Effector CD8-positive, alpha-beta T cell (primary cell): ENCODE data around the gene ACADS.

Experiments
- DNase-seq: peaks from one replicate; lab custom pipeline; 2025; lab: John Stamatoyannopoulos, UW
- total RNA-seq, 4 experiments: gene quantifications; one replicate each; lab custom pipeline; 2026; lab: John Stamatoyannopoulos, UW

ACADS gene
- total RNA-seq = 19.3 to 23.5 (median 21.8) reads per million in 4 experiments

DNA sequence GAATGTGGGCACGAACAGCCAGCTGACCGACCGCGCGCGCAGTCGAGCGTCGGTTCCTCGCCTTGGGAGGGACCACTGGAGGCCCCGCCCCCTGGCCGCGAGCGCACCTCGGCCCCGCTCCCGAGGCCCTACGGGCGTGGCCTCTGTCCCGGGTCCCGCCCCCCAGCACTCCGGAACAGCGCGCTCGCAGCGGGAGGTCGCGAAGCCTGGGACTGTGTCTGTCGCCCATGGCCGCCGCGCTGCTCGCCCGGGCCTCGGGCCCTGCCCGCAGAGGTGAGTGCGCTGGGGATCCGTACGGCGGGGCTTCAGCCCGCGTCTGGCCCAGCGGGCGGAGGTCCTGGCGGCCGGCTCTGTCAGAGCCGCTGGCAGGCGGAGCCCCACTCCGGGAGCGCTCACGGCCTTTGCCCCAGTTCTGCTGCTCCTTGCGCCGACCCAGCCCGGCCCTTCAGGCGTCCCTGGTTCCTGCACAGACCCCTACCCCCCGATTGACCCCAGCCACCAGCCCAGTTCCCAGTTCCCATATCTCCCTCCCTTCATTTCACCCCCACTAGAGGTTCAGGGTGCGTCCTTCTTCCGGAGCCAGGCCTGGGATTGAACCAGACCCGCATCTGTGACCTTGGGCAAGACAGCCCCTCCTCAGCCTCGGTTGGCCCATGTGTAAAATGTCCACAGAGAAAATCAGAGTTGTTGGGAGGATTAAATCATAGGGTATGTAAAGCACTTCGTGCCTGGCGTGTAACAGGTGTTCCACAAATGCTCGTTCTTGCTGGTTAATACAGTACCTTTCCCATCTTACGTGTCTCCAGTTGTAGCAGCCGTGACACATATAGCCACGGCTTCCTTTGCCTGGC, at the start of gene ACADS:
TSS of gene ACADS (plus strand) at position 168 of the 851 bp plus-strand sequence. CDS start at position 228, 60 bp downstream.
- peak; percentile 83 for DNase-seq

GRCh38 chr12:120677765-120678473, 47.7 kb upstream of the ACADS start:
- DNase-seq = no peak

DNA sequence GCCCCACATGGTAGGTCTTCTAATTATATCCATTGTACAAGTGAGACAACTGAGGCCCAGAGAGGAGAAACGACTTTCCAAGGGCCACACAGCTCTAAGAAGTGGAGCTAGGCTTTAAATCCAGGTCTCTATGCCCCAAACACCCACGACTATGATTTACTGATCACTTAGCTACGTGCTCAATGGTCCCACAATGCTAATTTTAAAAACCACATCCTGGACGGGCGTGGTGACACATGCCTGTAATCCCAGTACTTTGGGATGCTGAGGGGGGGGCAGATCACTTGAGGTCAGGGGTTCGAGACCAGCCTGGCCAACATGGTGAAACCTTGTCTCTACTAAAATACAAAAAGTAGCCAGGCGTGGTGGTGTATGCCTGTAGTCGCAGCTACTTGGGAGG, 47.1 kb upstream of the ACADS start:
- no peak for DNase-seq

DNA sequence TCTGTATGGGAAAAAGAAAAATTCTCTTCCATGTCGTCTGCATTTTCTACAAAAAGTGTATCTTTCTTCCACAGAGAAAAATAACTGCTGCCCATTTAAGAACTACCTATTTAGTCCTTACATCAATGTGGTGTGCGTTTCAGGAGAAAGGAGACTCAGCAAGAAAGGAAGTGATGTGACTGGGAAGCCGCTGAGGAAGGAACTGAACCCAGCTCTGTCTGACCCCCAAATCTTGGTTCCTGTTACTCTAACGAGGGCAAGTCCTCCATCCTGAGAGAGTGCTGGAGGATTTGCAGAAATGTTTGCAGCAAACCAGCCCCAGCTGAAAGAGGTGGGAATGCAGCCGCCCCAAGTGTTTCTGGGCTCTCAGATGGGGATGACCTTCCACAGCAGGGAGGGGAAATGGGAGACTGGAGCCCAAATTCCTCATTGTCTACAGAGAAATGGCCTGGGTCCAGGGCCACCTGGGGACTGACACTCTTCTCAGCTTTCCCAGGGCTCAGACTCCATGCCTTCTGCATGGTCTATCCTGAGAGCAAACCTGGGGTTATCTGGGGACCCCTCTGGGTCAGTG, 45.4 kb upstream of the ACADS start:
- no peak for DNase-seq

DNA sequence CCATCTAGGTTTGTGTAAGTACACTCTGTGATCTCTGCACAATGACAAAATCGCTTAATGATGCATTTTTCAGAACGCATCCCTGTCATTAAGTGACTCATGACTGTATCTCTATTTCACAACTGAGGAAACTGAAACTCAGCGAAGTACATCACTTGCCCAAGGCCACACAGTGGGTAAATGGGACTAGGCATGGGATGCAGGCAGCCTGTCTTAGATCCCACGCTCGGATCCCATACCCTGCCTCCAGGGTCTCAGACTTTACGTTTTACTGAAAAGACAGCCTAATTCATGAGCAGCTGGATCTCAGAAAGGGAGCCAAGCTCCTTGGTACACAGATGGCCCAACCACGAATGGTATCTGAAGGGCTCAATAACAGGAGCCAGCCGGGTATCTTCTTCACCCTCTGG, 41.1 kb upstream of the ACADS start:
- no peak for DNase-seq

DNA sequence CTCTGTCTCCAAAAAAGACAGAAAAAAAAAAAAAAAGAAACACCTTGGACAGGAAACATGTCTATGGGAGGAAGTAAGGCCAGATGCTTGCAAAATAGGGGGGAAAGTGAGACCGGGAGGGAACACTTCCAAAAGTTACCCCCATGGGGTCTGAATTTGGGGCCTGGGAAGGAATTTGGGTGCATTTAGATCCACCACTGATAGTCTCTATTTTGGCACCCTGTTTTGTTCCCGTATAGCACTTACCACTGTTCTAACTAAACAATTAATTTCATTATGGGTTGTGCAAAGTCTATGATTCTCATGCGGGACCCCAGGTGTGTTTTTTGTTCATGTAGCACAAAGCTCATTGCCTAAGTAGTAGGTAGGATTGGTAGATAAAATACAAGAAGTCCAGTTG, 40.1 kb upstream of the ACADS start:
- DNase-seq = no peak

DNA sequence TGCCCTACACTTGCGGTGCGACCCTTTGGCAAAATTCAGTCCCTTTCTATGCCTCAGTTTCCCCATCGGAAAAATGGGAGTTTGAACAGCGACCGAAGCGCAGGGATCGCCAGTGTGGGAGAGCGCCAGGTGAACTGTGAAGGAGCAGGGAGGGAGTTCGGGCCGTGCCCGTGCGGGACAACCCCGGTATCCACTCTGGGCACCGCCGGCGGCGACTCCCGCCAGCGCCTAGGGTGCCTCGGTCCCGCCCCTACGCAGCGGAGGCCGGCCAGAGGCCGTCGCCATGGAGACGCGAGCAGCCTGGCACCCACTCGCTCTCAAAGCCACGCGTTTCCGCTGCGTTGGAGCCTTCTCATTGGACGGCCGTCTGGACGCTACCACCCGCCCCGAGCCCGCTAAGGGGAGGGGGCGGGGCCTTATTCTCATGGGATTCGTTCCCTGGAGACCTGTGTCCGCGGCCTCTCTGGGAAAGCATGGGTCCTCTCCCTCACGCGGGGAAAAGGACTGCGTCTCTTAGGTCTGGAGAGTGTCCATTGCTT, 39.4 kb upstream of the ACADS start:
- peak; percentile 94 for DNase-seq

DNA sequence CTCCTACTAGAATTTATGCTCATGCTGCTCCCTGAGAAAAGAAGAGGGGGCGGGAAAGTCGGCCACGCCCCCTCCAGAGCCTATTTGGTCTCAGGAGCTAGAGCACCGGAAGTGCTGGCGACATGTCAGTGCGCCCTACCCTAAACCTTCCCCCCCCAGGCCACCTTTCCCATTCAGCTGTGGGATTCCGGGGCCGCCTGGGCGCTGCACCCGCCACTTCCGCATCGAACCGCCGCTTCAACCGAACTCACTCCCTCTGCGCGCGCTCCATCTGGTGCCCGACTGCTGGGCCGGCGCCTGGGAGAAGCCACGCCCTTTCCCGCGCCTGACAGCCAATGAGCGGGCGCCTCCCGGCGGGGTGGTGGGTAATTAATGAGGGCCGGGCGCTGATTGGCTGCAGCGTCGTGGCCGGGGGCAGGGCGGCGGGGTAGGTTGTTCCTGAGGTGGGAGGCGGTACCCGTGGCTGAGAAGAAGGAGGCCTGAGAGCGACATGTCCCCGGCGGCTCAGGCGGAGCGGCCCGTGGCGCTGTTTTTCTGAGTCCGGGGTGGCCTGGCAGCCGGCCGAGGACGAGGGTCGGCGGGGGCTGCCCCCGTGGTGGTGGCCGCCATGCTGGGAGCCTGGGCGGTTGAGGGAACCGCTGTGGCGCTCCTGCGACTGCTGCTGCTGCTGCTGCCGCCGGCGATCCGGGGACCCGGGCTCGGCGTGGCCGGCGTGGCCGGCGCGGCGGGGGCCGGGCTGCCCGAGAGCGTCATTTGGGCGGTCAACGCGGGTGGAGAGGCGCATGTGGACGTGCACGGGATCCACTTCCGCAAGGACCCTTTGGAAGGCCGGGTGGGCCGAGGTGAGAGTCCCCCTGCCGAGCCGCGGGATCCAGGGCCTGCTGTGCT, 38.7 kb upstream of the ACADS start, which contains the start of gene MLEC:
TSS of gene MLEC (plus strand) at position 460 of the 888 bp plus-strand sequence. CDS start at position 608, 148 bp downstream.
- peak; percentile 98 for DNase-seq

GRCh38 chr12:120687578-120688289, 37.9 kb upstream of the ACADS start:
- DNase-seq = no peak

DNA sequence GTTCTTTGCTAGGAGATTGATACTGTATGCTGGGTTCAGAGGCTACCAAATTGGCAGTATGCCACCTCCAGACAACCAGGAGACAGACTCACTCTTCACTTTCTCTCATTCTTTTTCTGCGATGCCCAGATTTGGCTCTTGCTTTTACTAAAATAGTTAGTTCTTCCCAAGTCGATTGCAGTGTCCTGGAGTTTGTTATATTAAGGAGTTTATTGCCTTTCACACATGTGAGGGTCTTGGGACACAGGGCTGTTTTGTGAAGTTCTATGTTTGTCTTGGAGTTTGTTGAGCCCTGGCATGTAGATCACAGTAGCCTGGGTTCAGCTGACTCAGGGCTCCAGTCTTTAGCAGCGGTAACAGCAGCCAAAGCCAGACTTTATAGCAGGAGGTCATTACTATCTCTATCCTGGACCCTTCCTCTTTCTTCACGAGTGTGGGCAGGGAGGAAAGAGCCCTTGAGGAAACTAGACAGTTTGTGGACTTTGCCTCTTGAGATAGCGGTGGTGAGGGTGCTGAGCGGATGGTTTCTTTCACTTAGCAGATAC, 37.0 kb upstream of the ACADS start:
- no peak for DNase-seq

- DNase-seq = no peak
These were observed 36.1 kb upstream of the ACADS start for GRCh38 chr12:120689397-120690082.

- no peak for DNase-seq
These were observed 35.6 kb upstream of the ACADS start for GRCh38 chr12:120690083-120690450.

GRCh38 chr12:120690978-120691377, 34.6 kb upstream of the ACADS start:
- no peak for DNase-seq

GRCh38 chr12:120692524-120693033, 33.0 kb upstream of the ACADS start:
- no peak for DNase-seq

- no peak for DNase-seq
These were observed 31.8 kb upstream of the ACADS start for GRCh38 chr12:120693848-120694247.

- DNase-seq = no peak
These were observed 29.0 kb upstream of the ACADS start for GRCh38 chr12:120696626-120697025.

DNA sequence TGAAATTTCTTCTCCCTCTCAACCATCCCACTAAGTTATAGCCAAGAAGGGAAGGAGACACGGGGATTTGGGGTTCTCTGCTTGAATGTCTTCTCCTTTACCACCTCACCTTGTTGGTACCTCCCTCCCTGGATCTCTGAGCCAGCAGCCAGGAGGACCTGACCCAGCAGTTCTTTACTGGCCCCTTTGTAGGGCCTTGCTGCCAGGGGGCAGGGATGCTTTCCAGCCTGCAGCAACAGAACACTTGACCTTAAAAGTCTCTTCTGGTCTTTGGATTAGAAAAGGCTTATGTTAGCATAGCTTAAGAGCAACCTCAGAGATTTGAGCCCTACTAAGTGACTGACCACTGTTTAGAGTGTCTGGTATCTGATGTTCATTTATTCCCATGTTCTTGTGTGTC, 28.3 kb upstream of the ACADS start:
- DNase-seq = no peak

DNA sequence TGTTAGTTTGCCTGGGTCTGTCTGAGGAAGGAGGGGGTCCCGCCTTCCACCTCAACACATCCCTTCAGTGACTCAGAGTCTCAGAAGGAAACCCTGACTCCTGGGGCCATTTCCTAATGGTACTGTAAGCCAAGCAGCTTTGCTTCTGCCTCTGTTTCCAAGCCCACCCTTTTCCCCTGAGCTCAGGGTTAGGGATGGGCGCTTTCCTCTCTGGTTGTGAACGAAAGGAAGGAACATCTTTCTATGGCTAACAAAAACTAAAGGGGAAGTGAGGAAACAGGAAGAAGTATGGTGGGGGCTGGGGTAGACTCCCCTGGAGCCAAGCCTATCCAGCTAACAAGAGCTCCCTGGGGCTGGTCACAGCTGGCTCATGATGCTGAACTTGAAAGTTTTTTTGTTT, 27.0 kb upstream of the ACADS start:
- DNase-seq = no peak

DNA sequence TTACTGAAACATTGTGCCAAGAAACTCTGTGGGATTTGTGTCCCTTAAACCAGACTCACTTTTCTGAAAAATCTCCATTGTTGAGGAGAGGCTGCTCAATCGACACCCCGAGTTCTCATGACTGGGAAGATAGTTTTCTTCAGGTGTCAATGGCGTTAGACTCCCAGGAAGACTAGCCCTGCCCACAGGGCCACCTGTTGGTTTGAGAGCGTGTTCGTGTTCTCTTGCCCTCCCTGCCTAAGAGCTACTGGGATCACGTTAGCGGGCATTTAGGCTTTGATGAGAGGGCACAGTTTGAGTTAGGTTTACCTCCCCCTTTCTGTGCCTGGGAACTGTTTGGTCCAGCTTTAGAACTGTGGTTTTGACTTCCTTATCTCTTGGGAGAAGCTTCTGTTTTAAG, 26.1 kb upstream of the ACADS start:
- no peak for DNase-seq

GRCh38 chr12:120700886-120701285, 24.7 kb upstream of the ACADS start:
- DNase-seq = no peak
